ENCODE measurements around the gene ZNF385B. TPM values are rescaled to one million over a fixed set of nuclear protein-coding genes. Genes with fewer than 3 reads are reported as not detected.

The ZNF385B gene
- total RNA-seq, 2 donors from 2014 or later = under 0.01 TPM; not detected in 1

- H3K9me3 ChIP-seq = no peaks in the 10 kb centered on the region
- H3K27ac ChIP-seq = no peak overlapping the region
- H3K4me3 ChIP-seq = no peak overlapping the region
- no peaks in the 10 kb centered on the region for H3K36me3 ChIP-seq (replicated peaks in 1 of 2; ENCODE audit: insufficient read depth in 1 of 2, low read depth in 2 of 2)
- TF ChIP-seq CTCF (IDR thresholded peaks at IDR 0.05) = no peak
- TF ChIP-seq POLR2A (IDR thresholded peaks at IDR 0.05) = no peak
- H3K27me3 ChIP-seq = no peaks in the 10 kb centered on the region
- no peaks in the 10 kb centered on the region for H3K4me1 ChIP-seq
- ATAC-seq = no peak
- WGBS, 2 donors = 17 to 18% methylated on average over 7 of the region's 7 CpGs
- intact Hi-C loops (cut with DNase I) = no loop called here
- no peak for DNase-seq
These were observed 432.8 kb downstream of the ZNF385B start for GRCh38 chr2:179428649-179429048.

- DNase-seq = no peak
- H3K4me1 ChIP-seq = no peaks in the 10 kb centered on the region
- TF ChIP-seq POLR2A (IDR thresholded peaks at IDR 0.05) (no peak), CTCF (IDR thresholded peaks at IDR 0.05) (no peak)
- 82 to 88% methylated on average over 1 to 2 of the region's 2 CpGs for WGBS, 2 donors
- no peaks in the 10 kb centered on the region for H3K36me3 ChIP-seq (replicated peaks in 1 of 2; ENCODE audit: insufficient read depth in 1 of 2, low read depth in 2 of 2)
- H3K9me3 ChIP-seq = no peaks in the 10 kb centered on the region
- H3K4me3 ChIP-seq = no peak overlapping the region
- H3K27me3 ChIP-seq = no peaks in the 10 kb centered on the region
- intact Hi-C loops (cut with DNase I) = no loop called here
- ATAC-seq = no peak
- no peak overlapping the region for H3K27ac ChIP-seq
These were observed 434.3 kb downstream of the ZNF385B start for GRCh38 chr2:179427065-179427464.

GRCh38 chr2:179424571-179424970, 436.8 kb downstream of the ZNF385B start:
- Histone ChIP-seq H3K27ac (no peak overlapping the region), H3K9me3 (no peaks in the 10 kb centered on the region), H3K36me3 (replicated peaks in 1 of 2; ENCODE audit: insufficient read depth in 1 of 2, low read depth in 2 of 2) (no peaks in the 10 kb centered on the region), H3K4me1 (no peaks in the 10 kb centered on the region), H3K4me3 (no peak overlapping the region), H3K27me3 (no peaks in the 10 kb centered on the region)
- no peak for ATAC-seq
- DNase-seq = no peak
- intact Hi-C loops (cut with DNase I) = no loop called here
- TF ChIP-seq POLR2A (IDR thresholded peaks at IDR 0.05) = no peak
- TF ChIP-seq CTCF (IDR thresholded peaks at IDR 0.05) = no peak
- WGBS, 2 donors = 64 to 73% methylated on average over 3 of the region's 3 CpGs

- H3K4me1 ChIP-seq = no peaks in the 10 kb centered on the region
- H3K9me3 ChIP-seq = no peaks in the 10 kb centered on the region
- DNase-seq (peak; percentile 79 to 85 (median 81)), ATAC-seq (peak; percentile 88)
- intact Hi-C loops (cut with DNase I) = no loop called here
- H3K27ac ChIP-seq = no peak overlapping the region
- TF ChIP-seq CTCF (IDR thresholded peaks at IDR 0.05) (peak; percentile 43 to 89 (median 82)), POLR2A (IDR thresholded peaks at IDR 0.05) (no peak)
- H3K4me3 ChIP-seq = no peak overlapping the region
- H3K36me3 ChIP-seq (replicated peaks in 1 of 2; ENCODE audit: insufficient read depth in 1 of 2, low read depth in 2 of 2) = no peaks in the 10 kb centered on the region
- 2 to 3% methylated on average over 5 of the region's 5 CpGs for WGBS, 2 donors
- no peaks in the 10 kb centered on the region for H3K27me3 ChIP-seq
These were observed 439.3 kb downstream of the ZNF385B start for GRCh38 chr2:179422037-179422643.

GRCh38 chr2:179417436-179417949, 443.9 kb downstream of the ZNF385B start:
- intact Hi-C loops (cut with DNase I) = loop anchor here (5.0 kb wide), 1 partner anchor 335 kb away; no protein-coding TSS in a partner anchor
- Histone ChIP-seq H3K36me3 (replicated peaks in 1 of 2; ENCODE audit: insufficient read depth in 1 of 2, low read depth in 2 of 2) (no peaks in the 10 kb centered on the region), H3K4me1 (no peaks in the 10 kb centered on the region), H3K9me3 (no peaks in the 10 kb centered on the region), H3K4me3 (no peak overlapping the region), H3K27ac (no peak overlapping the region), H3K27me3 (no peaks in the 10 kb centered on the region)
- WGBS, 2 donors = 41 to 50% methylated on average over 2 of the region's 2 CpGs
- TF ChIP-seq POLR2A (IDR thresholded peaks at IDR 0.05) (no peak), CTCF (IDR thresholded peaks at IDR 0.05) (no peak)
- no peak for DNase-seq
- ATAC-seq = no peak

All from body of pancreas (tissue), 4 donors.